ENCODE results near the gene PHLDB1.
"Not testable (repeated sequence)": the region's sequence is repeated elsewhere in the genome, so short reads cannot be mapped to it uniquely, and the experiment has no call there.

The PHLDB1 gene

DNA sequence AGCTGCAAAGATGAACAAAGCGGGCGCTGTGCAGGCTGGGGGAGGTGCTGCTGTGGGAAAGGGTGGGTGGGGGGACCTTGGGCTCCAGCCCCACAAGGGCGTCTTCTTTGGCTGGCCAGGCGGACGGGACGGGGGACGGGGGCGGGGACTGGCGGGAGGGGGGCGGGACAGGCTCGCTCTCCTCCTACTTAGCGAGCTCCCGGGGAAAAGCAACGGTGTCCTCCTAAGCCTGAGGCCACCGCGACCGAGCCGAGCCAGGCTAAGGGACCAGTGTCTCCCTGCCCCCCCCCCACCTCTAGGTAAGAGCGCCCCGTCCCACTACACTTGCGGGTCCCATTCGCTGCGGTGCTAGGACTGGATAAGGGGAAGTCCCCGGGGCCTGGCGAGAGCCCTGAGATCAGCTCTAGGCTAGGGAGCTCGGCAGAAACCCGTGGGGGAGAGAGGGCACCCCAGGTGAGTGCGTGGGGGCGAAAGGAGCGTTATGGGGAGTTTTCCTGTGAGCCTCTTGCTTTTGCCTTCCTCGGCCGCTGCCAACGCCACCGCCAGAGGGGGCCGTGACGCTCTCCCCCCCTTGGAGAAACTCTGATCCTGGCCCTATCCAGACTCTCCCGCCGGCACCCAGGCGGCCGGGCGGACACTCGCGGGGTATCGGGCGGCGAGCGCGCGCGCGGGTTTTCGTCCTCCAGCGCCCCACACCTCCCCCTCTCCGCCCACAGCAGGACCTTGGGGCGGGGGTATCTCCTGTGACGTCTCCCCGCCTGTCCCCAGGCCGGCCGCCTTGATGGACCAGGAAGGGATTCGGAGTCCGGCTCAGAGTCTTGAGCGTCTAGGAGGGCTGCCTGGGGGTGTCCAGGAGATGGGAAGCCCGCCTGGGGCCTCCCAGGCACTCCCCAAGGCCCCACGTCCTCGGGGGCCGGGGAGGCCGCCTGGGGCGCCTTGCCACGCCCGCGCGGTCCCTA, at the start of gene PHLDB1:
PHLDB1 (plus strand) TSS at position 215 of the 959 bp plus-strand sequence. CDS start 6,222 bp downstream, outside the sequence.
- DNase-seq (ENCODE audit: low read depth) = peak; percentile 49

DNA sequence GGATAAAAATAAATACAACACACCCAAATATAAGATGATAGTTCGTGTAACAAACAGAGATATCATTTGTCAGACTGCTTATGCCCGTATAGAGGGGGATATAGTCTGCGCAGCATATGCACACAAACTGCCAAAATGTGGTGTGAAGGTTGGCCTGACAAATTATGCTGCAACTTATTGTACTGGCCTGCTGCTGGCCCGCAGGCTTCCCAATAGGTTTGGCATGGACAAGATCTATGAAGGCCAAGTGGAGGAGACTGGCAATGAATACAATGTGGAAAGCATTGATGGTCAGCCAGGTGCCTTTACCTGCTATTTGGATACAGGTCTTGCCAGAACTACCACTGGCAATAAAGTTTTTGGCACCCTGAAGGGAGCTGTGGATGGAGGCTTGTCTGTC, 46.6 kb upstream of the PHLDB1 start:
- DNase-seq (ENCODE audit: low read depth) = no peak

DNA sequence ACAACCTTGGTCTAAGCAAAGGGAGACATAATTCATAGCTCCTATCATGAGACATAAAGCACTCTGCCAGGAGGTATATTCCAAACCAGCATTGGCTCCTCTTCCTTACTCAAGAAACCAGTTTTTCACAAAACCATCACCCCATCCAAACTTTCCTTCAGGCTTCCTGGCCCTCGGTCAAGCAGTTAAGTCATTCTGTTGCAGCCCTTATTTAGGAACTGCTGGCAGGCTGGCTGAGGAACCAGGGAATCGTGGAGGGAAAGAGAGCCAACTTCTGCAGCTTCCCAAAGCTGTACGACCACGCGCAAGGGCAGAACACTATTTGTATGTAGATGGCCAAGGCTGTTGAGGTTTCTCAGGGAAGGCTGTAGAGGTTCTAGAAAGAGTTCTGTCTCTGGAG, 42.4 kb upstream of the PHLDB1 start:
- DNase-seq (ENCODE audit: low read depth) = no peak

DNA sequence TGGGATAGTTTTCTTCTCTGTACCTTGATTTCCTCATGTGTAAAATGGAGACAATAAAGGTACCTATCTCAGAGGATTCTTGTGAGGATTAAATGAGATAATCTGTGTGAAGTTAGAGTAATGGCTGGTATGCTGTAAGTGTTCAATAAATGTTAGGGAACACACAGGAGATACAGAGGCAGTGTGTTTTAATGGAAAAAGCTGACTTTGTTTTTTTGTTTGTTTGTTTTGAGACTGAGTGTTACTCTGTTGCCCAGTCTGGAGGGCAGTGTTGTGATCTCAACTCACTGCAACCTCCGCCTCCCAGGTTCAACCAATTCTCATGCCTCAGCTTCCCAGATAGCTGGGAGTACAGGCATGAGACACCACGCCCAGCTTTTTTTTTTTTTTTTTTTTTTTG, 37.7 kb upstream of the PHLDB1 start:
- DNase-seq (ENCODE audit: low read depth) = no peak

DNA sequence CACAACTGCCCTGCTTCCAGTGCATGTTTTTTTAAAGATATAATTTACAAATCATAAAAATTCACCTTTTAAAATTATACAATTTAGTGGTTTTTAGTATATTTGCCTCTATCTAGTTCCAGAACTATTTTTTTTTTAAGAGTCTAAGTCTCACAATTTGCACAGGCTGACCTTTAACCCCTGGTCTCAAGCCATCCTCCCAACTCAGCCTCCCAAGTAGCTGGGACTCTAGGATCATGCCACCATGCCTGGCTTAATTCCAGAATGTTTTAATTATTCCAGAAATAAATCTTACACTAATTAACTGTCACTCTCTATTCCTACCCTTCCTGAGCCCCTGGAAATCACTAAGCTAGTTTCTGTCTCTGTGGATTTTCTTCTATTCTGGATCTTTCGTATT, 36.6 kb upstream of the PHLDB1 start:
- DNase-seq (ENCODE audit: low read depth) = no peak

DNA sequence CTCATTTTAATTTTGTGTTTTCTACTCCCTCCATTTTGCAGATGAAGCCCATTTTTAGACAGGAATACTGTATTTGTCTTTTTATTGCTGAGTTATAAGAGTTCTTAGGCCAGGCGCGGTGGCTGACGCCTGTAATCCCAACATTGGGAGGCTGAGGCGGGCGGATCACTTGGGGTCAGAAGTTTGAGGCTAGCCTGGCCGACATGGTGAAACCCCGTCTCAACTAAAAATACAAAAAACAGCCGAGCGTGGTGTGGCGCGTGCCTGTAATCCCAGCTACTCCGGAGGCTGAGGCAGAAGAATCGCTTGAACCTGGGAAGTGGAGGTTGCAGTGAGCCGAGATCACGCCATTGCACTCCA, 35.7 kb upstream of the PHLDB1 start:
- not testable (repeated sequence) for DNase-seq (ENCODE audit: low read depth)

DNA sequence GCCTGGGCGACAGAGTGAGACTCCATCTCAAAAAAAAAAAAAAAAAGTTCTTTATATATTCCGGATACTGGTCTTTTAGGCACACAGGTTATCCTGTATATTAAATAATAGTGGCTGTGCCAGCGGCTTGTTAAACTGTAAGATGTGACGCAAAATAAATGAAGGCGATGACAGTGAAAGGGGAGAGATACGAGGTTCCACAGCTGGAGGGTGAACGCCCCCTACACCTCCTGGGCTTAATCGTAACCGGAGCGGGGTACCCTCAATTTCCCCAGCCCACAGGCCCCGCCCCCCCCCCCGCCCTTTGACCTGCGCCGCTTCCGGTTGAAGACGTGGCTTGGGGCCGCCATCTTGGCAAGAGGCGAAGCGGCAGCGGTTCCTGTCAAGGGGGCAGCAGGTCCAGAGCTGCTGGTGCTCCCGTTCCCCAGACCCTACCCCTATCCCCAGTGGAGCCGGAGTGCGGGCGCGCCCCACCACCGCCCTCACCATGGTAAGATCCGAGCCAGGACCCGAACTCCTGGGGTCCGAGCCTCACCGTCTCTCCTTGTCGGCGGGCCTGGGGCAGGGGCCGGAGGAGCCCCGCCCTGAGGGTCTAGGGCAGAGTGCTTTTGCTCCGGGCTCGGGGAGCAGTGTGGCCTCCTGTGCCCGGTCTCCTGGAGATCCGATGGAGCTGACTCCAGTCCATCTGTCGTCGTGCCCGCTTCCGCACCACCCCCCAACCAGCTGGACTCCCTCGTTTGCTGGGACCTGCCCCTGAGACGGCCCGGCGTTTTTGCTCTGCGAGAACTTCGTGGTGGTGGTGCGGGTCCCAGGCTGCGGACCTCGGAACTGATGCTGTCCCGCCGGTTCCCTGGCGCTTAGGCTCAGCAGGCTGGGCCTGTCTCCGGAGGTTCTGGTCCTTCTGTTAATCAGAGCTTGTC, 35.1 kb upstream of the PHLDB1 start, which contains the start of gene ARCN1:
ARCN1 (plus strand) TSS at position 349 of the 920 bp plus-strand sequence; CDS start at position 488, 139 bp downstream.
- peak; percentile 62 for DNase-seq (ENCODE audit: low read depth)

DNA sequence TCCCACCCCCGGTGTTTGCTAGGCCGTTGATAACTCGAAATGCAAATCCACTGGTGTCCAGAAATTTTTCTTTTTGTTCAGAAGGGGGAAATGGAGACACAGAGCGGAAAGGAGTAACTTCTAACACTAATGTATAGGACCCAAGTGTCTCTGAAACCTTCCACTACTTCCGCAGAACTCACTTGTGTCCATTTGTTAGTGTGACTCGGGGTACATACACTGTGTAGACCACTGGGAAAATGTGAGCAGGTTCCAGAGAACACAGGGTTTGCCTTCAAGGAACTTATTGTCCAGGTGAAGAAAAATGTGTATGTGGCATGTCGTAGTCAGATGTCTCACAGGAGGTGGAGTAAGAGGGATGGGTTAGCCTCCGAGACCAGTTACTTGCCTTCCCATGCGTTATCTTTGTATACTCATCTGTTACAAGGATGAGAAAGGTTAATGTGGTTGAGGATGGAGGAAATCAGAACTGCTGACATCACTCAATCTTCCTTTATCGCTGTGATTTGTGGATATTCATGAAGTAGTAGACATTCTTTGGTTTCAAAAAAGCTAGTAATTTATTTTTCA, 34.3 kb upstream of the PHLDB1 start:
- DNase-seq (ENCODE audit: low read depth) = no peak

DNA sequence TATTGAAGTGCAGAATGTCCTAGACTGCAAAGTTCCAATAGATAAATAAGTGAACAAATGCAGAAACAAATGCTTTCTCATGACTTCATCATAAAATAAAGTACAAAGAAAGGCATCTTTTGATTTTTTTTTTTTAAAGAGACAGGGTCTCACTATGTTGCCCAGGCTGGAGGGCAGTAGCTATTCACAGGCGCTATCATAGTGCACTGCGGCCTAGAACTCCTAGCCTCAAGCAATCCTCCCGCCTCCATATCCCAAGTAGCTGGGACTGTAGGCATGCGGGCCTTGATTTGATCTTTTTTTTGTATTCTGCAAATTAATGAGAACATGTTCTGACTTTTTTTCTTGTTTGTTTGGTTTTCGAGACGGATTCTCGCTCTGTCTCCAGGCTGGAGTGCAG, 32.8 kb upstream of the PHLDB1 start:
- no peak for DNase-seq (ENCODE audit: low read depth)

DNA sequence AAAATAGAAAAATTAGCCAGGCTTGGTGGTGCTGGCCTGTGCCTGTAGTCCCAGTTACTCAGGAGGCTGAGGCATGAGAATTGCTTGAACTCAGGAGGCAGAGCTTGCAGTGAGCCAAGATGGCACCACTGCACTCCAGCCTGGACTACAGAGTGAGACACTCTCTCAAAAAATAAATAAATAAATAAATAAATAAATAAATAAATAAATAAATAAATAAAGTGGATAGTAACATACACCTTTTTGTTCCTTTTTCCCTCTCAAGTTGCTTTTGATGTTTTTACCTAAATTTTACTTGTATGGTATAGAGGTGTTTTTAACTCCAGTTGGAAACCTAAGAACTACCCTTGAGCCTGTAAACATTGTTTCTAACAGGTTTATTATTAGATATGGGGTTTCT, 29.4 kb upstream of the PHLDB1 start:
- not testable (repeated sequence) for DNase-seq (ENCODE audit: low read depth)

DNA sequence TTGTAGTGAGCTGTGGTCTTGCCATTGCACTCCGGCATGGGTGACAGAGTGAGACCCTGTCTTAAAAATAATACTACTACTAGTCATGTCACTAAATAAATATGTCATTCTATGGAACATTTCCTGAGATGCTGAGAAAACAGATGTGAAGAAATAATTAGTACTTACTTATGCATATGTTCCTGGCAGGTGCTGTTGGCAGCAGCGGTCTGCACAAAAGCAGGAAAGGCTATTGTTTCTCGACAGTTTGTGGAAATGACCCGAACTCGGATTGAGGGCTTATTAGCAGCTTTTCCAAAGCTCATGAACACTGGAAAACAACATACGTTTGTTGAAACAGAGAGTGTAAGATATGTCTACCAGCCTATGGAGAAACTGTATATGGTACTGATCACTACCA, 26.4 kb upstream of the PHLDB1 start:
- no peak for DNase-seq (ENCODE audit: low read depth)

DNA sequence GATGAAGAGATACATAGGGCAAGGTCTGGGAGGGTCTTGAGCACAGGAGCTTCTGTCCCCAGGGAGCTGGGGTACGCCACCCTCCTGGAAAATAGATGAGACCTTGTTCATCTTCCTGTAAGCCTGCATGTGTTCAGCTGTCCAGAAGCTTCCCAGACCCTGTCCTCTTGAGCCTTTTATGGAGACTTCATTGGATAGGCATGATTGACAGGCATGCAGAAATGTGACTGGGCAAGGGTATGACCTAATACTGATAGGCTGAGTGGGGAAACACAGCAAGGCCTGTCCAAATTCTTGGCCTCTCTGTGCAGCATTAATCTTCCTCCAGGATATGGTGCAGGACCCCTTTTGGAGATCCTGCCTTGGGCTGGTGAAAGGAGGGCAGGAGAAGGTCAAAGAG, 19.5 kb upstream of the PHLDB1 start:
- no peak for DNase-seq (ENCODE audit: low read depth)

DNA sequence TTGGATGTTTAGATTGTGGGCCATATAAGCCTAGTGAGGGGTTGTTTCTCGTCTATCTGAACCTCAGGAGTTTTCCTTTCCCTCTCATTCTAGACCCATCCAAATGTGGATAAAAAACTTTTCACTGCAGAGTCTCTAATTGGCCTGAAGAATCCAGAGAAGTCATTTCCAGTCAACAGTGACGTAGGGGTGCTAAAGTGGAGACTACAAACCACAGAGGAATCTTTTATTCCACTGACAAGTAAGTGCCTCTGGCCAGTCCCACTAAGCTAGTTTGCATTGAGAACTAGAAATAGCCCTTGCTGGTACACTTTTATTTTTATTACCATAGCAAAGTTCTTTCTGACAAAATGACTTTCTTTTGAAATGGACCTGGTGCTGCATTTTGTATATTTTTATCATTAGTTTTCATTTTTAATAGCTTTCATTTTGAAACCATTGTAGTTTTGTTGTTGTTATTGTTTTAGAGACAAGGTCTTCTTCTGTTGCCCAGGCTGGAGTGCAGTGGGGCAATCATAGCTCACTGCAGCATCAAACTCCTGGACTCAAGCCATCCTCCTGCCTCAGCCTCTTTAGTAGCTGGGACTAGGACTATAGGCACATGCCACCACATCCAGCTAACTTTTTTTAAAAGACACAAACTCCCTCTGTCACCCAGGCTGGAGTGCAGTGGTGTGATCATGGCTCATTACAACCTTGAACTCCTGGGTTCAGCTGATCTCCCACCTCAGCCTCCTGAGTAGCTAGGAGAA, 14.6 kb upstream of the PHLDB1 start:
- no peak for DNase-seq (ENCODE audit: low read depth)

DNA sequence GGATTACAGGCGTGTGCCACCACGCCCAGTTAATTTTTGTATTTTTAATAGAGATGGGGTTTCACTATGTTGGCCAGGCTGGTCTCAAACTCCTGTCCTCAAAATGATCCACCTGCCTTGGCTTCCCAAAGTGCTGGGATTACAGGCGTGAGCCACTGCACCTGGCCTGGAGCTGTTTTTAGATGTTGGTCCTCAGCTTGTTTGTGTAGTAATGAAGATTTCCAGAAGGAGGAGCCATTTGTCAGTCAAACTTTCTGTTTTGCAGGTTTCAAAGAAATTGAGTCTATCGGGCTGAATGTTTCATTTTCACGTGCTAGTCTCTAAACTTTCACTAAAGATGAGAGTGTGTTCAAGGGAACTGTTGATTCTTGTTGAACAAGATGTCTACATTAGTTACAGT, 12.4 kb upstream of the PHLDB1 start:
- not testable (repeated sequence) for DNase-seq (ENCODE audit: low read depth)

DNA sequence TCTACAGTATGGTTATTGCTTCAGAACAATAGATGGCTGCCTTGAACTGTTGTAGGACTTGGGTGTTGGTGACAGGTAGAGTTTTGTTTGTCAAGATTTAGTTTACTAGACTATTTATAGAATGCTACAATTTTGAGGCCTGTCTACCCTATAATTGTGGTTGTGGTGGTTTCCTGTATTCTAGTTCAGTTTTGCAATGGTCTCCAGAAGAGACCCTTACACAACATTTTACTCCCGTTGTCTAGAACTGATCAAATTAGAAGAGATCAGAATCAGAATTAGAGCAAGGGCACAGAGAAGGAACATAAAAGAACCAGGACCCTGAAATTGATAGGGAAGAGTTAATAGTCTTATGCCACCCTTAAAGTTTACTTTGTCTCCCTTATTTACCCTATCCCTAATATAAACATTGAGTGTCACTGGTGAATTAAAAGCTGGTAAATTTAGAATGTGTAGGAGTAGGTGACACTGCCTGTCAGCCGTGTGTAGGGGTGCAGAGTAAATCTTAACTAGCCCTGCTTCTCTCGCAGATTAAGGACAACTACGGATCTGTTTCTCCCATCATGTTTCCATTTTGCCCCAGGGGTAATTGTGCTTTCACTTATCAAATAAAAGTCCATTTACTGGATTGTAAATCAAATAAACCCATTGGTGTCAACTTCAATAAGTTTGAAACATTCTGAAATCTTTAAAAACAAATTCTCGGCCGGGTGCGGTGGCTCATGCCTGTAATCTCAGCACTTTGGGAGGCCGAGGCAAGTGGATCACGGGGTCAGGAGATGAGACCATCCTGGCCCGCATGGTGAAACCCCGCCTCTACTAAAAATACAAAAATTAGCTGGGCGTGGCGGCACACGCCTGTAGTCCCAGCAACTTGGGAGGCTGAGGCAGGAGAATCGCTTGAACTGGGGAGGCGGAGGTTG, 10.9 kb upstream of the PHLDB1 start:
- no peak for DNase-seq (ENCODE audit: low read depth)

DNA sequence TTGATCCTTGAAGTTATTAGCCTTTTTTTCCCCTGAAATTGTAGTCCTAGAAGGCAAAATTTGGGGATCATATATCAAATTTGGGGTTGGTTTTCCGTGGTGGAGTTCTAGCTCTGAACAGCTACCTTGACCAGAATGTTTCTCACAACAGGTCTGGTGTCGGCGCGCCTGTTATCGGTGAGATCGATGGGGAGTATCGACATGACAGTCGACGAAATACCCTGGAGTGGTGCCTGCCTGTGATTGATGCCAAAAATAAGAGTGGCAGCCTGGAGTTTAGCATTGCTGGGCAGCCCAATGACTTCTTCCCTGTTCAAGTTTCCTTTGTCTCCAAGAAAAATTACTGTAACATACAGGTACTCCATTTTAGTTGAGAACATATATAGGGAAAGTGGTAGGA, 9.9 kb upstream of the PHLDB1 start:
- no peak for DNase-seq (ENCODE audit: low read depth)

DNA sequence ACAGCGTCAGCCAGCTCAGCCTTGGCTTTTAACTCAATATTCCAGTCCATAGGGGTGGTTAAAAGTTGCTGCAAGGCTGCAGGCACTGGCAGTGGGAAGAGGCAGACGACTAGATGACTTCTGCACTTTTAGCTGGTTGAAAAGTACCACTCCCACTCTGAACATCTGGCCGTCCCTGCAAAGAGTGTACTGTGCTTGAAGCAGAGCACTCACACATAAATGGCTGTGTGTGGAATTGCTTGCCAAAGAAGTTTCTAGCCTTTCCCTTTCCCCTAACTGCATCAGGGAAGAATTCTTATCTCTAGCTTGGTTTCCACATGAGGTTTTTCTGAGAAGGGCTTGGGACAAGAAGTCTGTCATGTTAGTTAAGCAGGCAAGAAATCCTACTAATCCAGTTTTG, 5.1 kb upstream of the PHLDB1 start:
- no peak for DNase-seq (ENCODE audit: low read depth)

DNA sequence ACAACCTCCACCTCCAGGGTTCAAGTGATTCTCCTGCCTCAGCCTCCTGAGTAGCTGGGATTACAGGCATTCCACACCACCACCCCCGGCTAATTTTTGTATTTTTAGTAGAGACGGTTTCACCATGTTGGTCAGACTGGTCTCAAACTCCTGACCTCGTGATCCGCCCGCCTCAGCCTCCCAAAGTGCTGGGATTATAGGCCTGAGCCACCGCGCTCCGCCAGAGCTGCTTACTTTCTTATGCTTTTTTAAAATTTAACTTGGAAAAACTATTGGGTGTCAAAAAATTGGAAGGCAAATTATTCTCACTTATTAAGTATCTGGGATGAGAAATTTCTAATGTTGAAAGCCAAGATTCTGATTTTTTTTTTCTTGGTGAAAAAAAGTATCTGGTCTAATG, 3.7 kb upstream of the PHLDB1 start:
- DNase-seq (ENCODE audit: low read depth) = not testable (repeated sequence)

DNA sequence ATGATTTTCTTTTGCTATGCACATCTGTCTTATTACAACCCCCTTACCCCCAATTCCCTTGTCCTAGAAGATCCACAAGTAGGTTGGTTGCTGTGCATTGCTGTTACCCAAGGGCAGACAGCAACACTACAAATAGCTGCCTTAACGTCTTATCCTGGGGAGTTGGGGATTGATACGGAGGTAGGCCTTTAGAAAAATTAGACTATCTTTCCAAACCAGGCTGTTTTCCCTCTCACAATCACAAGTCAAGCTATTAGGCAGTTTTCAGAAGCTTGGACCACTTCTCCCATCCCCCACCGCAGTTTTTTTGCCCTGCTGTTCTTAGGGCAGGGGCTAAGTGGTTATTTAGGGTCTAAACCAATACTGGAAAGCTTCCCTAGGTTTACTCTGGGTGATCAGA, 2.8 kb upstream of the PHLDB1 start:
- no peak for DNase-seq (ENCODE audit: low read depth)

DNA sequence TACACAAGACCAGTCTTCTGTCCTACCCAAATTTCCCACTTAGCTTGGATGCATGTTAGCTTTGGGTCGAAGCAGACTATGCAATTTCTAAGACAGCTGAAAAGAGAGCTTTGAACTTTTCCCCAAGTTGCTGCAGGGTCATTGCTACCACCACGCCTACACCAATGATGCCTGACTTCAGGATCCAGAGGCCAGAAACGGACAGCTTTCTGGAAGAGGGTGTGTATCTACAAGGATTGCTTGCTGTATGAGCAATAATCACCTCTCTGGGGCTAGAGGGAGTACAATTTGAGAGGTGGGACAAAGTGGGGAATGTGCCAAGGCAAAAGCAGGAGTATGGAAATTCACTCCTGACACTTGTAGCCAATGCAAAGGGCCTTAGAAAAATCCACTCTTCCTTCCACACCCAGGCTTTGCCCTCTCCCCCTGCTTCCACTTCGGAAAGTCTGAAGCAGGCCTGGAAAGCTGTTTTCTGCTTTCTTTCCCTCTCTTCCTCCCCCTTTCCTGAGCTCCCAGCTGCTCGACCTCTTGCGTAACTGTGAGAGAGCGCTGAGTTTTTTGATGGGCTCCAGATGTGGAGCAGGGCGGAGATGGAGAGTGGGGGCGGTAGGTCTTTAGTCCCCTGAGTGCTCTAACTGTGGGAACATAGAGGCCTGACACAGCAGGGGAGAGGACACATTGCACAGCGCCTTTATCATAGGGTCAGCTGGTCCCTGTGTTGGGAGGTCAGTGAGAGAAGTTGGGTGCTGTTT, 2.1 kb upstream of the PHLDB1 start:
- DNase-seq (ENCODE audit: low read depth) = no peak

Measured in activated T-cell treated with anti-CD3 and anti-CD28 coated beads for 1 hour (primary cell).